H1 (cell line): ENCODE results near the gene GEN1. TPM values are rescaled to one million over a fixed set of nuclear protein-coding genes. Genes with fewer than 3 reads are reported as not detected.

ENCODE experiments used
- POLR2AphosphoS5 ChIP-seq: IDR thresholded peaks from 2 replicates; pipeline ENCODE4 v1.6.1; 2011; ENCODE audit warnings: low read depth, low read length
- RBBP5 ChIP-seq: IDR thresholded peaks from 2 replicates; pipeline ENCODE4 v1.7.1; 2012; ENCODE audit warnings: low read depth, mild to moderate bottlenecking, inconsistent platforms, low read length, moderate library complexity, borderline replicate concordance
- SP1 ChIP-seq: IDR thresholded peaks from 2 replicates; pipeline ENCODE4 v1.6.1; 2011; ENCODE audit warnings: low read depth, low read length
- polyA plus RNA-seq, 7 experiments: library from polyadenylated mRNA; depleted of rRNA in 3 of 7; stranded (reverse) in 5 of 7; unstranded in 2 of 7; fragments of >200 nt in 5 of 7; fragments of 200-250 nt in 2 of 7; gene quantifications; 1 replicate in 5 of 7; 2 replicates in 1 of 7; 4 replicates in 1 of 7; pipeline versions ENCODE4 v1.2.1 to v1.2.3, GENCODE V29; 2011 to 2013; ENCODE audit warnings: missing spikeins in 2 of 7, mixed read lengths in 2 of 7
- total RNA-seq: library from RNA; stranded (reverse); fragmentation: NEBNext Ultra II Directional; extraction: Animal tissue kit (Norgen Biotek cat#: 25700); gene quantifications from 2 replicates; pipeline ENCODE4 v1.2.1, GENCODE V29; 2021

GEN1 gene
- total and polyA plus RNA-seq, 2 of the 8 experiments (the other 6 are each of a cell fraction or from before 2014, with no cell fraction given), result 6.9 to 19.2 TPM

- no peak for TF ChIP-seq POLR2AphosphoS5
- TF ChIP-seq RBBP5, result no peak
- no peak for TF ChIP-seq SP1
Observed at GRCh38 chr2:17748745-17749144, 5.2 kb upstream of the GEN1 start (continued).
